Nephron progenitor cell (in vitro differentiated cells): ENCODE results near the gene INPP4B.

Source experiments
- DNase-seq: peaks from one replicate; pipeline ENCODE4 v3.0.0; 2021
- H3K27ac Mint-ChIP-seq: 2 replicates; pipeline ENCODE4 v1.8.0; 2021; ENCODE audit warnings: mild to moderate bottlenecking, moderate library complexity, mixed read lengths
- H3K27me3 Mint-ChIP-seq: 2 replicates; pipeline ENCODE4 v1.8.0; 2021; ENCODE audit warnings: mild to moderate bottlenecking, low read depth, mixed read lengths; ENCODE audit not compliant: poor library complexity
- H3K36me3 Mint-ChIP-seq: 2 replicates; pipeline ENCODE4 v1.8.0; 2021; ENCODE audit warnings: low read depth, mixed read lengths
- H3K4me1 Mint-ChIP-seq: 2 replicates; pipeline ENCODE4 v1.8.0; 2021; ENCODE audit warnings: mixed read lengths
- H3K4me3 Mint-ChIP-seq: 2 replicates; pipeline ENCODE4 v1.8.0; 2021; ENCODE audit warnings: mild to moderate bottlenecking, moderate library complexity, mixed read lengths
- H3K9me3 Mint-ChIP-seq: 2 replicates; pipeline ENCODE4 v1.8.0; 2021; ENCODE audit warnings: mild to moderate bottlenecking, moderate library complexity, mixed read lengths
- TF ChIP-seq, protein P1 (sequence below): fragments of 200-600 bp; sonication (generic); IDR thresholded peaks from 2 replicates; pipeline ENCODE4 v1.5.0; 2021; ENCODE audit warnings: antibody characterized with exemption

Gene INPP4B

DNA sequence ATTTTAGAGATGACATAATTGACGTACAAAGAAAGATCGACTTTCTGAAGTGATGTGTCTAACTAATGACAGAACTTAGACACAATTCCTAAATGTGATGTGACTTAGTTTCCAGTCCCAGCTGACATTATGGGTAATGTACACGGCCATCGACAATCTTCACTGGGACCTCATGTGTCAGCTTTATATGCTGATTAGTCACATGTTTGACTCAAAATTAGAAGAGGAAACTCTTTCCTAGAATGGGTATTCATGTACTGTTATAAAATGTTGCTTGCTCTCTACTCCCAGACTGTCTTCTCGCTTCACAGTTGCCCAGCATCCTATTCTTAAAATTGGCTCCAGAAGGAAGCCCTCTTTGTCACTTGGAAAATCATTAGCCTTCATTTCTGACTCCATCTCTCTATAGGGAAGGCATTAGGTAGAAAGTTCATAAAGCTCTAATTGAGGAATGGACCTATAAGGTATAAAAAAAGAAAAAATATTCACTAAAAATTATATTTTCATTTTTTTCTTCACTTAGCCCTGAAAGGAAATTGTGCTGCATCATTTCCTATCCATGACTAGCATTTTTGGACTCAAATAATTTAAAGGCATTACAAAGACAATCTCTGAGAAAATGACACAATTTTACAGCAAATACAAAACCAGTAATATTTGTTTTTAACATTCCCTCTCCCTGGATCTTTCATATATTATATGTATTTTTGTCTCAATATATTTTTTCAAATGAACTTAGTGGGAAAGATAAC, 554.6 kb downstream of the INPP4B start:
- TF ChIP-seq, protein P1, sequence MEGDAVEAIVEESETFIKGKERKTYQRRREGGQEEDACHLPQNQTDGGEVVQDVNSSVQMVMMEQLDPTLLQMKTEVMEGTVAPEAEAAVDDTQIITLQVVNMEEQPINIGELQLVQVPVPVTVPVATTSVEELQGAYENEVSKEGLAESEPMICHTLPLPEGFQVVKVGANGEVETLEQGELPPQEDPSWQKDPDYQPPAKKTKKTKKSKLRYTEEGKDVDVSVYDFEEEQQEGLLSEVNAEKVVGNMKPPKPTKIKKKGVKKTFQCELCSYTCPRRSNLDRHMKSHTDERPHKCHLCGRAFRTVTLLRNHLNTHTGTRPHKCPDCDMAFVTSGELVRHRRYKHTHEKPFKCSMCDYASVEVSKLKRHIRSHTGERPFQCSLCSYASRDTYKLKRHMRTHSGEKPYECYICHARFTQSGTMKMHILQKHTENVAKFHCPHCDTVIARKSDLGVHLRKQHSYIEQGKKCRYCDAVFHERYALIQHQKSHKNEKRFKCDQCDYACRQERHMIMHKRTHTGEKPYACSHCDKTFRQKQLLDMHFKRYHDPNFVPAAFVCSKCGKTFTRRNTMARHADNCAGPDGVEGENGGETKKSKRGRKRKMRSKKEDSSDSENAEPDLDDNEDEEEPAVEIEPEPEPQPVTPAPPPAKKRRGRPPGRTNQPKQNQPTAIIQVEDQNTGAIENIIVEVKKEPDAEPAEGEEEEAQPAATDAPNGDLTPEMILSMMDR = no peak
- Mint-ChIP-seq H3K4me3 (no peak overlapping the region), H3K27me3 (no peaks in the 10 kb centered on the region), H3K9me3 (peaks cover 10% of the 10 kb centered on the region), H3K4me1 (no peaks in the 10 kb centered on the region), H3K27ac (no peak overlapping the region), H3K36me3 (peaks cover 13% of the 10 kb centered on the region)
- DNase-seq = no peak

DNA sequence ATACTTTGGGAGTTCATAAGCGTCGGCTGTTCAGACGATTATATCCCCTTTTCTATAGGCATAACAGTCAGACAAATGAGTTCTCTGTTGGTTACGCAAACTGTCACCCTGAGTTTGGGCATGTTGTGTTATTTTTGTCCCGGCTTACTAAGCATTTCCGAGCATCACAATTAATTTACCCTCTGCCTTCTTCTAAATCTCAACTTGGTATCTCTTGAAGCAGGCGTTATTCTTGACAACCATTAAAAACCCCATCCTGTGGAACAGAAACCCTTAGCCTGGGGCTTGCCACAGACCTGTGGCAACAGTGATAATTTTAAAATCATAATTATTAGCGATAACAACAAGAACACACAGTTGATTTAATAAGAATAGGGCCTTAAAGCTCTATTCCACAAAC, 558.7 kb downstream of the INPP4B start:
- no peak overlapping the region for H3K4me3 Mint-ChIP-seq
- no peak overlapping the region for H3K27ac Mint-ChIP-seq

DNA sequence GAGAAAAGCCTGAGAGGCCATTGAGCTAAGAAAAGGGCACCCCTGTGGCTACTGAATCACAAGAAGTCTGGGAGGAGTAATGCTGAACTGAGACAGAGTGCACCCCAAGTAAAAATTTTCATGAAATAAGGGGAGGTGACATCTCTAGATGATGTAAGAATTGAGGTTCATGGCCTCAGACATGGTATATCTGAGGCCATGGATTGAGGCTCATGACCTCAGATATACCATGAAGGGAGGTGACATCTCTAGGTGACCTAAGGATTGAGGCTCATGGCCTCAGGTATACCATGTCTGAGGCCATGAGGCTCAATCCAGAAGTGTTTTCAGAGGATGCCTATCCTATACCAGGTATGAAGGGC, 560.9 kb downstream of the INPP4B start:
- Mint-ChIP-seq H3K27me3 (no peaks in the 10 kb centered on the region), H3K9me3 (peaks cover 7% of the 10 kb centered on the region), H3K4me3 (no peak overlapping the region), H3K36me3 (peaks cover 9% of the 10 kb centered on the region), H3K27ac (no peak overlapping the region), H3K4me1 (no peaks in the 10 kb centered on the region)
- TF ChIP-seq, protein P1 = no peak
- no peak for DNase-seq

More for the DNA sequence above, 558.7 kb downstream of the INPP4B start:
- TF ChIP-seq, protein P1 = no peak
- no peak for DNase-seq
- H3K27me3 Mint-ChIP-seq = no peaks in the 10 kb centered on the region
- H3K36me3 Mint-ChIP-seq = peaks cover 13% of the 10 kb centered on the region
- H3K9me3 Mint-ChIP-seq = peaks cover 10% of the 10 kb centered on the region
- H3K4me1 Mint-ChIP-seq = no peaks in the 10 kb centered on the region

DNA sequence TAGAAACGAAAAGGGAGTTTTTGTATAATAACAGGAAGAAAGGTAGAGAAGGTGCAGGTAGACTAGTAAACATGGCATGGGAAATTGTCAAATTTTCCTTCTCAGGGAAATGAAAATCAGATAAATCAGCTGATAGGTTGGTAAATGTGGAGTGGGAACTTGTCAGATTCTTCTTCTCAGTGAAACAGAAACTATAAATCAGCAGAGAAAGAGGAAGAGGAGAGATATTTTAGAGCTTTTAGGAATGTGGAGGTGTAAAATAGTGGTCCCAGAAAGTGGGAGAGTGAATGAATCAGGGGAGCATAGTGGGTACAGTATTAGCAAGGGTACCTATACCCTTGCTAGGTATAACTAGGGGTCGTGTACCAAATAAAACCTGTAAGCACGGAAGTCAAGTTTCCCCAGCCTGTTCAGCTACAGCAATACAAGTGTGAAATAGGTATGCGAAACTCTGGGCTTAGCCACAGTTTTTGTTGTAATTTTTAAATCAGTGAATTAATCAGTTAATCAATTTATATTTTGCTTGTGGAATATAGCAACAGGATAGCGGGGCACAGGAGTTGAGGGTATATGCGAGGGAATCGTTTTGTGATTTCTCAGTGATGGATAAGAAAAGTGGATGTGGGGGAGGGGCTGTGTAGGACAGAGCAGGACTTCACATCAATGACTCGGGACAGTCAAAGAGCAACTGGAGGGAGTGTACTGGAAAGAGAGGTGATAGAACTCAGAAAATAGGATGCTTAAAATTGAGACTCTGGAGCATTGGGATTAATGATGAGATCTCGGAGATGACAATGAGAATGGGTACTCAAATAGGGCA, 561.5 kb downstream of the INPP4B start:
- TF ChIP-seq, protein P1 = no peak
- peaks cover 6% of the 10 kb centered on the region for H3K36me3 Mint-ChIP-seq
- peaks cover 3% of the 10 kb centered on the region for H3K9me3 Mint-ChIP-seq
- no peaks in the 10 kb centered on the region for H3K4me1 Mint-ChIP-seq
- DNase-seq = no peak
- H3K27ac Mint-ChIP-seq = no peak overlapping the region
- H3K4me3 Mint-ChIP-seq = no peak overlapping the region
- H3K27me3 Mint-ChIP-seq = no peaks in the 10 kb centered on the region

DNA sequence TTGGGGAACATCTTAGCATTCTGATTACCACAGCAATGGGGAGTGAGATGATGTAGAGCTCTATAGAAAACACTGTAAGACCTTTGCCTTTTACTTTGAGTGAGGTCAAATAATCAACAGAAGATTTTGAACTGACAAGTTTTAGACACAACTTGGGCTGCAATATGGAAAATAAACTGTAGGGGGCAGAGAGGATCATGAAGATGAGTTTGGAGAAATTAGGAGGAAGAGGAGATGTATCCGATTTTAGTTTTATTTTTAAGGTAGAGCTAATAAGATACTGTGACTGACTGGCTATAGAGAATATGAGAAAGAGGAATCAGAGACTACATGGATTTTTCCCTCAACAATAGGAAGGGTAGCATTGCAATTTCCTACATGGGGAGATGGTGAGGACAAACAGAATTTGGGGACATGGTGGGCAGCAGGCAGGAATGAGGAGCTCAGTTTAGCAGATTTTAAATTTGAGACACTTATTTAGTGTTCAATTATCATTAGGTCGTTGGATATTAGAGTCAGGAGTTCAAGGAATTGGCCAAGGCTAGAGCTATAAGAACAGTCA, 563.1 kb downstream of the INPP4B start:
- Mint-ChIP-seq H3K27ac (no peak overlapping the region), H3K4me3 (no peak overlapping the region), H3K27me3 (no peaks in the 10 kb centered on the region), H3K4me1 (no peaks in the 10 kb centered on the region), H3K36me3 (no peaks in the 10 kb centered on the region), H3K9me3 (no peaks in the 10 kb centered on the region)
- peak; percentile 22 for DNase-seq
- TF ChIP-seq, protein P1 = peak; percentile 68
